HG03520 (cell line): Measurements from ENCODE around the gene PMPCA.

Source experiments
- ATAC-seq: cut with Tn5 transposase; IDR thresholded peaks from one replicate; pipeline ENCODE4 v1.9.1; 2021; ENCODE audit warnings: mild to moderate bottlenecking, moderate library complexity; ENCODE audit not compliant: unreplicated experiment

Gene PMPCA

GRCh38 chr9:136410500-136411287 is at the start of gene PMPCA, which contains the start of gene ENTR1:
TSS of gene PMPCA (plus strand) at chr9:136410658. CDS start at chr9:136410669, 11 bp downstream.
TSS of gene ENTR1 (minus strand) at chr9:136410614. CDS start at chr9:136410397, 217 bp downstream.
- ATAC-seq, result peak; percentile 67

GRCh38 chr9:136361047-136361753 is 49.3 kb upstream of the PMPCA start:
- ATAC-seq, result no peak

- ATAC-seq, result no peak
Observed at GRCh38 chr9:136361754-136362449, 48.6 kb upstream of the PMPCA start.

- no peak for ATAC-seq
Observed at GRCh38 chr9:136362450-136362784, 48.0 kb upstream of the PMPCA start.

GRCh38 chr9:136363106-136363948 is 47.1 kb upstream of the PMPCA start, which contains the start of gene DNLZ:
TSS of gene DNLZ (minus strand) at chr9:136363744. CDS start at chr9:136363714, 30 bp downstream.
- peak; percentile 70 for ATAC-seq

GRCh38 chr9:136363949-136364748 is 46.3 kb upstream of the PMPCA start:
- no peak for ATAC-seq

GRCh38 chr9:136364942-136365774 is 45.3 kb upstream of the PMPCA start:
- ATAC-seq, result no peak

- no peak for ATAC-seq
Observed at GRCh38 chr9:136365775-136366222, 44.7 kb upstream of the PMPCA start.

- ATAC-seq, result no peak
Observed at GRCh38 chr9:136366826-136367225, 43.6 kb upstream of the PMPCA start.

GRCh38 chr9:136367296-136368145 is 42.9 kb upstream of the PMPCA start:
- no peak for ATAC-seq

- ATAC-seq, result no peak
Observed at GRCh38 chr9:136368190-136368589, 42.3 kb upstream of the PMPCA start.

GRCh38 chr9:136370037-136370436 is 40.4 kb upstream of the PMPCA start:
- no peak for ATAC-seq

GRCh38 chr9:136370687-136371532 is 39.5 kb upstream of the PMPCA start:
- no peak for ATAC-seq

- no peak for ATAC-seq
Observed at GRCh38 chr9:136371533-136371880, 39.0 kb upstream of the PMPCA start.

- ATAC-seq, result no peak
Observed at GRCh38 chr9:136372006-136372405, 38.5 kb upstream of the PMPCA start.

GRCh38 chr9:136372561-136373299 is 37.7 kb upstream of the PMPCA start:
- ATAC-seq, result no peak
